SU-DHL-6 (cell line): Measurements from ENCODE around the gene NUDT3.

Experiments
- H2AFZ ChIP-seq: fragments of 200-600 bp; sonication (generic); 2 replicates; pipeline ENCODE4 v1.6.1; 2014; ENCODE audit warnings: low read depth, mild to moderate bottlenecking, moderate library complexity, mixed read lengths, antibody characterized with exemption, low read length; ENCODE audit not compliant: severe bottlenecking
- H3F3A ChIP-seq: fragments of 200-600 bp; shearing (Covaris generic); 2 replicates; pipeline ENCODE4 v1.6.0; 2016; ENCODE audit warnings: antibody characterized with exemption, mild to moderate bottlenecking; ENCODE audit not compliant: insufficient read depth
- H3K27ac ChIP-seq: fragments of 200-600 bp; sonication (generic); 2 replicates; pipeline ENCODE4 v1.5.1; 2016; ENCODE audit warnings: low read depth, mild to moderate bottlenecking, low read length, moderate library complexity, mixed read lengths
- H3K27me3 ChIP-seq: fragments of 200-600 bp; sonication (generic), shearing (Covaris generic); 2 replicates; pipeline ENCODE4 v1.6.0; 2014; ENCODE audit warnings: mild to moderate bottlenecking, low read length
- H3K36me3 ChIP-seq: fragments of 200-600 bp; sonication (generic); 2 replicates; pipeline ENCODE4 v1.6.1; 2014; ENCODE audit warnings: mild to moderate bottlenecking, low read length, mixed read lengths
- H3K4me2 ChIP-seq: fragments of 300-600, 200-600 bp; shearing (Covaris generic), sonication (generic); 2 replicates; pipeline ENCODE4 v1.6.0; 2014; ENCODE audit warnings: low read length, low read depth, mild to moderate bottlenecking; ENCODE audit not compliant: poor library complexity, severe bottlenecking
- H3K4me3 ChIP-seq: fragments of 200-600 bp; sonication (generic); 2 replicates; pipeline ENCODE4 v1.5.1; 2014; ENCODE audit warnings: antibody characterized with exemption, low read length, mild to moderate bottlenecking, mixed read lengths; ENCODE audit not compliant: insufficient read depth, poor library complexity, severe bottlenecking
- H3K79me2 ChIP-seq: fragments of 200-600 bp; sonication (generic); 2 replicates; pipeline ENCODE4 v1.6.1; 2014; ENCODE audit warnings: mild to moderate bottlenecking, low read length, moderate library complexity; ENCODE audit not compliant: insufficient read depth
- H3K9ac ChIP-seq: fragments of 200-600 bp; sonication (generic); 2 replicates; pipeline ENCODE4 v1.7.0; 2014; ENCODE audit warnings: mild to moderate bottlenecking, low read length
- H3K9me2 ChIP-seq: fragments of 200-600 bp; sonication (generic); replicated peaks from 2 replicates; pipeline ENCODE4 v1.6.1; 2014; ENCODE audit warnings: low read length; ENCODE audit not compliant: insufficient read depth
- H3K9me3 ChIP-seq: fragments of 200-600 bp; sonication (generic); 2 replicates; pipeline ENCODE4 v1.6.1; 2014; ENCODE audit warnings: low read length, mixed read lengths; ENCODE audit not compliant: insufficient read depth
- H4K20me1 ChIP-seq: fragments of 200-600 bp; sonication (generic); 2 replicates; pipeline ENCODE4 v1.6.1; 2014; ENCODE audit warnings: low read depth, mild to moderate bottlenecking, antibody characterized with exemption, low read length, moderate library complexity, mixed read lengths
- CTCF ChIP-seq: fragments of 200-600 bp; sonication (generic); IDR thresholded peaks from one replicate; pipeline ENCODE4 v1.5.1; 2017; ENCODE audit warnings: antibody characterized with exemption, mild to moderate bottlenecking, low read length, moderate library complexity; ENCODE audit not compliant: insufficient read depth, poor library complexity, severe bottlenecking
- EZH2phosphoT487 ChIP-seq: fragments of 200-600 bp; sonication (generic), shearing (Covaris generic); conservative IDR thresholded peaks from 2 replicates; pipeline ENCODE4 v1.6.1; 2018; ENCODE audit warnings: mild to moderate bottlenecking, antibody characterized with exemption, low read length, moderate library complexity, mixed read lengths

Gene NUDT3

GRCh38 chr6:34239500-34239825, 153.0 kb downstream of the NUDT3 start:
- TF ChIP-seq CTCF (no peak), EZH2phosphoT487 (no peak)
- Histone ChIP-seq H3K4me3 (peak overlapping the region; percentile 98), H3K9me2 (no peaks in the 10 kb centered on the region), H3K9me3 (no peaks in the 10 kb centered on the region), H3F3A (peaks cover 63% of the 10 kb centered on the region), H2AFZ (no peak overlapping the region), H3K4me2 (peak overlapping the region; percentile 84), H3K36me3 (peaks cover 28% of the 10 kb centered on the region), H3K9ac (peak overlapping the region; percentile 100), H3K79me2 (peaks cover 54% of the 10 kb centered on the region), H4K20me1 (peaks cover 25% of the 10 kb centered on the region), H3K27ac (peak overlapping the region; percentile 94), H3K27me3 (no peaks in the 10 kb centered on the region)

- no peaks in the 10 kb centered on the region for H3K9me3 ChIP-seq
- H2AFZ ChIP-seq = no peak overlapping the region
- peak overlapping the region; percentile 94 for H3K27ac ChIP-seq
- peaks cover 54% of the 10 kb centered on the region for H3K79me2 ChIP-seq
- H3K4me2 ChIP-seq = peak overlapping the region; percentile 84
- H3K9me2 ChIP-seq = no peaks in the 10 kb centered on the region
- H3K27me3 ChIP-seq = no peaks in the 10 kb centered on the region
- peak overlapping the region; percentile 98 for H3K4me3 ChIP-seq
- H3K36me3 ChIP-seq = peaks cover 28% of the 10 kb centered on the region
- peaks cover 58% of the 10 kb centered on the region for H3F3A ChIP-seq
- H4K20me1 ChIP-seq = peaks cover 25% of the 10 kb centered on the region
- H3K9ac ChIP-seq = peak overlapping the region; percentile 100
- TF ChIP-seq EZH2phosphoT487 (no peak), CTCF (no peak)
Measured at GRCh38 chr6:34238585-34239499, 153.6 kb downstream of the NUDT3 start.

- Histone ChIP-seq H3F3A (peaks cover 55% of the 10 kb centered on the region), H3K9me2 (no peaks in the 10 kb centered on the region), H2AFZ (no peak overlapping the region), H4K20me1 (peaks cover 25% of the 10 kb centered on the region), H3K36me3 (peaks cover 25% of the 10 kb centered on the region), H3K4me2 (peak overlapping the region; percentile 84), H3K4me3 (peak overlapping the region; percentile 98), H3K27ac (peak overlapping the region; percentile 94), H3K27me3 (no peaks in the 10 kb centered on the region), H3K9me3 (no peaks in the 10 kb centered on the region), H3K9ac (peak overlapping the region; percentile 100), H3K79me2 (peaks cover 54% of the 10 kb centered on the region)
- TF ChIP-seq EZH2phosphoT487 = no peak
- peak; percentile 58 for TF ChIP-seq CTCF
Measured at GRCh38 chr6:34237722-34238584, 154.5 kb downstream of the NUDT3 start.
